Esophagus muscularis mucosa (tissue), 4 donors: ENCODE measurements around the gene RAB7B.

ENCODE experiments used
- CTCF ChIP-seq, 3 experiments: fragments of 200-600 bp in 2 of 3; fragments of 450-650 bp in 1 of 3; sonication (generic) in 2 of 3; IDR thresholded peaks; one replicate each; pipeline ENCODE4 v1.5.1; 2017 to 2019; ENCODE audit warnings: antibody characterized with exemption in 3 of 3, mild to moderate bottlenecking in 2 of 3, moderate library complexity in 1 of 3
- EP300 ChIP-seq: sonication (generic); formaldehyde crosslinking; IDR thresholded peaks from one replicate; pipeline ENCODE4 v1.6.1; 2017; ENCODE audit warnings: antibody characterized with exemption
- POLR2A ChIP-seq: fragments of 450-650 bp; IDR thresholded peaks from one replicate; pipeline ENCODE4 v1.6.1; 2017; ENCODE audit warnings: antibody characterized with exemption, moderate library complexity, mild to moderate bottlenecking, low read depth
- POLR2AphosphoS5 ChIP-seq, 2 donors: sonication (generic); formaldehyde crosslinking; IDR thresholded peaks; one replicate each; pipeline ENCODE4 v1.6.1; 2017; ENCODE audit warnings: antibody characterized with exemption in 2 of 2

- TF ChIP-seq CTCF (IDR thresholded peaks at IDR 0.05) (no peak), EP300 (no peak), POLR2AphosphoS5 (IDR thresholded peaks at IDR 0.05) (no peak), POLR2A (no peak)
Measured at GRCh38 chr1:206021008-206021625, 17.9 kb upstream of the RAB7B start.
